Activated T-helper 17 cell treated with anti-CD3 and anti-CD28 coated beads, Interleukin-2, amount 50 U/mL, for 72 hours (primary cell): Measurements from ENCODE around the gene RNF166. TPM values are rescaled to one million over a fixed set of nuclear protein-coding genes. Genes with fewer than 3 reads are reported as not detected.

Experiments used
- ATAC-seq: fragments of 150-1000 bp; cut with Tn5 transposase; replicated peaks from 2 replicates; pipeline ENCODE4 v1.10.0; 2021; ENCODE audit warnings: mild to moderate bottlenecking, moderate library complexity
- H3K27ac Mint-ChIP-seq: one replicate; pipeline ENCODE4 v1.8.0; 2022; ENCODE audit warnings: mixed read lengths
- H3K27me3 Mint-ChIP-seq: one replicate; pipeline ENCODE4 v1.8.0; 2022; ENCODE audit warnings: mixed read lengths
- H3K36me3 Mint-ChIP-seq: one replicate; pipeline ENCODE4 v1.8.0; 2022; ENCODE audit warnings: low read depth, mild to moderate bottlenecking, mixed read lengths
- H3K4me1 Mint-ChIP-seq: one replicate; pipeline ENCODE4 v1.8.0; 2022; ENCODE audit warnings: mixed read lengths
- H3K4me3 Mint-ChIP-seq: one replicate; pipeline ENCODE4 v1.8.0; 2022; ENCODE audit warnings: mild to moderate bottlenecking, mixed read lengths
- H3K9me3 Mint-ChIP-seq: one replicate; pipeline ENCODE4 v1.8.0; 2022; ENCODE audit warnings: mixed read lengths
- total RNA-seq, 2 donors: library from RNA; stranded (reverse); gene quantifications; one replicate each; pipeline ENCODE4 v1.2.3, GENCODE V29; 2022

Gene RNF166
- total RNA-seq, 2 donors from 2014 or later, result 57.1 to 119 TPM

DNA sequence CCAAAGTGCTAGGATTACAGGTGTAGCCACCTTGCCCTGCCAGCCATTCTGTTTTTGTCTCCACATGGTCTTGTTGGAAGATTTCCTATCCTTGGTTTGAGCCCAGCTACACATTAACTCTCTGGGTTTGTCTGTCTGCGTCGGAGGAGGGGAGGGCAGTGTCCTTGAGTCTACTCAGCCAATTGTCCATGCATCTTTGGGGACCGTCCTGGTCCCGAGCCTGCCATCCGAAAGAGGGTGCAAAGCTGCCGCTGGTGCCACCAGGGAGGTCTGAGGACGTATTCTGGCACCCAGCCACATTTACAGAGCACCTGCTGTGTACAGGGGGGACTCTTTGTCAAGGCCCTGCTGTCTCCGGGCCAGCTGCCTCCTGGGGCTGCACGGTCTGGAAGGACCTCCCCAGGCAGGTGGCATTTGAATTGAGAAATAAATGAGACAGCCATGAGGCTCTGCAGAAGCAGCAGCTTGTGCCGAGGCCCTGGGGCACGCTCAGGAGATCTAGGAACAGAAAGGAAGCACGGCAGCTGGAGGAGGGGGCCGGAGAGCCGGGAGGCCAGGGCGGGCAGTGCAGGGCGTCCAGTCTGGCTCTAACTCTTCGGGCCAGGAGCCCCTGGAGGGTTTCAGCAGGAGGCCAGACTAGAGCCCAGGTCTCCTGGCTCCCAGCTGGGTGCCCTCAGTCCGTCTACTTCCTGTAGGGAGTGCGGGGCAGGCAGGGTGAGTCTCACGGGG lies 56.8 kb downstream of the RNF166 start:
- Mint-ChIP-seq H3K4me1 (peaks cover 5% of the 10 kb centered on the region), H3K9me3 (no peaks in the 10 kb centered on the region), H3K27ac (peak overlapping the region; percentile 51), H3K4me3 (peak overlapping the region; percentile 85), H3K36me3 (peaks cover 27% of the 10 kb centered on the region), H3K27me3 (no peaks in the 10 kb centered on the region)
- ATAC-seq, result no peak

DNA sequence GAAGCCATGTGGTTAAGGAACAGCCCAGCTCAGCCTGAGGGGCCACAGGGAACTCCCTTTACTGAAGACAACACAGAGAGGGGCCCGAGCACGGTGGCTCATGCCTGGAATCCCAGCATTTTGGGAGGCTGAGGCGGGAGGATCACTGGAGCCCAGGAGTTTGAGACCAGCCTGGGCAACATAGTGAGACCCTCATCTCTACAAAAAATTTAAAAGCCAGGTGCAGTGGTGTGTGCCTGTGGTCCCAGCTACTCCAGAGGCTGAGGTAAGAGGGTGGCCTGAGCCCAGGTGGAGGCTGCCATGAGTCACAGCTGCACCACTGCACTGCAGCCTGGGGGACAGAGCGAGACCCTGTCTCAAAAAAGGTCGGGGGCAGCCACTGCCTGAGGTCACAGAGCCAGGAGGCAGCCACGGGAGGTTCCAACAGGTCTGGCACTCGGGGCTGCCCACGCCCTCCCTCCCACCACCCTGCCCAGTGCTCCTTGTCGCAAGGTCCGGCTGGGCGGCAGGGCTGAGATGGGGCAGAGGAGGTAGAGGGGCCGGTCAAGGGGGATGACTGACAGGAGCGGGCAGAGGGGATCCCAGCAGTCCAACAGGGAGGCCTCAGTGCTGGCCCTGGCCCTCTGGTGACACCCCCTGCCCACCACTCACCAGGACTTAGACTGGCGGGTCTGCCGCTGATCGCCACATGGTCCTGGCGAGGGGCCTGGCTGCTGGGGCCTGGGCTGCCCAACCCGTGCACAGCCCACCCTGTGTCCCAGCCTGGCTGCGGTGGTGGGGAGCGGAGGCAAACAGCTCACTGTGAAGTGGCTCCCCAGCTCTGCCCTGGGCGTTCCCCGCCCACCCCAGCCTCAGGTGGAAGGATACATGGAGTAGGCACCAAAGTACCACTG lies 58.8 kb downstream of the RNF166 start:
- H3K27me3 Mint-ChIP-seq, result no peaks in the 10 kb centered on the region

More for the DNA sequence above, 58.8 kb downstream of the RNF166 start:
- no peak overlapping the region for H3K27ac Mint-ChIP-seq
- H3K4me1 Mint-ChIP-seq, result peaks cover 5% of the 10 kb centered on the region
- H3K36me3 Mint-ChIP-seq, result peaks cover 36% of the 10 kb centered on the region
- H3K9me3 Mint-ChIP-seq, result no peaks in the 10 kb centered on the region
- ATAC-seq, result no peak
- no peak overlapping the region for H3K4me3 Mint-ChIP-seq

Other genes with a start within 250 kb of the RNF166 start
- 100 to 1,000 TPM; 103 TPM for gene ZC3H18, start 136.0 kb downstream of the RNF166 start, total RNA-seq
- gene IL17C, start 67.8 kb downstream of the RNF166 start, total RNA-seq, result under 1 TPM; 0.42 to 0.56 TPM
- 100 to 1,000 TPM; 242 to 290 TPM for gene CYBA, start 55.4 kb downstream of the RNF166 start, total RNA-seq
- gene MVD, start 43.3 kb downstream of the RNF166 start, total RNA-seq, result 10 to 100 TPM; 84.3 to 93.2 TPM
- 1 to 10 TPM; 5.9 to 6.7 TPM for gene SNAI3, start 19.9 kb downstream of the RNF166 start, total RNA-seq
- 10 to 100 TPM; 19.8 to 31.8 TPM for gene CTU2, start 95 bp upstream of the RNF166 start, total RNA-seq
- gene PIEZO1, start 78.8 kb upstream of the RNF166 start, total RNA-seq, result 100 to 1,000 TPM; 197 to 326 TPM
- 100 to 1,000 TPM in 1 of 2 donors, 10 to 100 TPM in 1; 96.6 to 141 TPM for gene CDT1, start 97.4 kb upstream of the RNF166 start, total RNA-seq
- gene APRT, start 105.5 kb upstream of the RNF166 start, total RNA-seq, result 100 to 1,000 TPM; 132 to 139 TPM
- 10 to 100 TPM; 37.6 to 73.0 TPM for gene GALNS, start 150.5 kb upstream of the RNF166 start, total RNA-seq
- gene TRAPPC2L, start 150.7 kb upstream of the RNF166 start, total RNA-seq, result 10 to 100 TPM; 51.1 to 73.9 TPM
- not detected for gene PABPN1L, start 160.3 kb upstream of the RNF166 start, total RNA-seq